EH (cell line): Measurements from ENCODE around the gene CDK3.
A peak's percentile ranks its signal among the peaks of the same experiment; 100 is the strongest.

Experiments used
- DNase-seq: peaks from one replicate; pipeline ENCODE4 v3.0.0-alpha.2; 2015; ENCODE audit warnings: low read depth

Gene CDK3

DNA sequence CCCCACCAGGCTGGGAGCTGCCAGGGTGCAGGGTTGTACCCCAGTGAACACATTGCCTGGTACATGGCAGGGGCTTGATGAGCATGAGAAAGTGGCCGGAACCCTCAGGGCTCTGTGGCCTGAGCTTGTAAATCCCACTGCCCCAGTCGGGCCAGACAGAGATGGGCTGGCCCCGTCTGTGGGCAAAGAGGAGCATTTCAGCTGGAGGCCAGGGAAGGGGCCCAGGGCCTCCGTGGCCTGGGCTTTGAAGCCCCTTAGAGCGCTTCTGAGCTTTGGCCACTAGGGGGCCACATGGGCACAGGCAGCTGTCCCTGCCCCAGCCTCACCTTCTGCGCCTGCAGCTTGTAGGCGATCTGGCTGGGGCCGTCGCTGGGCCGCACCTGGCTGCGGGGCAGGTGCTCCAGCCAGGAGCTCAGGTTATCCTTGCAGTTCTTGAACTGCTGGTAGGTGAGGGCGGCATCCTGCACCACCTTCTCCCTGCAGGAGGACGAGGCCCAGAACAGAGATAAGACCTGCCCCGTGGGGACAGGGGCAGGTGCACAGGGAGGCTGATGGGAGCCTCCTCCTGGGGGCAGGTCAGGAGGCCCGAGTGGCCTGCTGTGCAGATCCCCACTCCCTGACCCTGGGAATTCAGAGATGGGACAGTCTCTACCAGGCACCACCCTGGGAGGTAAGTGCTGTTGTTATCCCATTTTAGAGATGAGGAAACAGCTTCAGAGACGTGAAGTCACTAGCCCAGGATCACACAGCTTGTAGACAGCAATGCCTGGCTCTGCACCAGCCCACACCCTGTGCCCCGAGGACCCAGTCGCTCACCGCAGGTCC lies 13.7 kb downstream of the CDK3 start:
- DNase-seq = peak; percentile 69

DNA sequence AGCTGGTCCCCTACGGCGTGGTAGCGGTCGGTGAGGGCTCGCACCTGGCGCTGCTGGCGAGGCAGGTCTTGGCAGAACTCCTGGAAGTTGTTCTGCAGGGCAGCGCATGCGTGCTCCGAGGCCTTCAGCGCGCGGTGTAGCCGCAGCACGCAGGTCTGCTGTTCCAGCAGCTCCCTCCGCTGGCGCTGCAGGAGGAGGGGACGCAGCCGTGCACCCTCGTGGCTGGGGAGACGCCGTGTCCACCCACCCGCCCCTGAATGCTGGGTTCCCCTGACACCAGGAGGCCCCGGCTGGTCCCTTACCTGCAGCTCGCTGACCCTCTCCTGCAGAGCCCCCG lies 14.2 kb downstream of the CDK3 start:
- DNase-seq = no peak

GRCh38 chr17:76017481-76018339 lies 17.1 kb downstream of the CDK3 start:
- no peak for DNase-seq

DNA sequence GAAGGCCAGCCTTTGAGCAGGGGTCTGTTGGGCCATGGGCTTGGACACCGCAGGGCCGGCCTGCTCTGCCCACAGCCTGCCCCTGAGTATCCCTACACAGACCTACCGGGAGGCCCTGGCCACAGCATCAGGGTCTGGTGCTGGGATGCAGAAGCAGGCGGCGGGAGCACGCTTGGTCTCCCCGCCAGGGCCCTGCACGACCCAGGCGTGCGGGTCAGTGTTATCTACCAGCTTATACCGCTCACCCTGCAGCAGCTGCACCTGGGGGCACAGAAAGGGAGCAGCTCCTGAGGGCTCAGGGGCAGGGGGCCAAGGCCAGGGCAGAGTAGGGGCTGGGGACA lies 17.7 kb downstream of the CDK3 start:
- no peak for DNase-seq

GRCh38 chr17:76018801-76019200 lies 18.1 kb downstream of the CDK3 start:
- no peak for DNase-seq

DNA sequence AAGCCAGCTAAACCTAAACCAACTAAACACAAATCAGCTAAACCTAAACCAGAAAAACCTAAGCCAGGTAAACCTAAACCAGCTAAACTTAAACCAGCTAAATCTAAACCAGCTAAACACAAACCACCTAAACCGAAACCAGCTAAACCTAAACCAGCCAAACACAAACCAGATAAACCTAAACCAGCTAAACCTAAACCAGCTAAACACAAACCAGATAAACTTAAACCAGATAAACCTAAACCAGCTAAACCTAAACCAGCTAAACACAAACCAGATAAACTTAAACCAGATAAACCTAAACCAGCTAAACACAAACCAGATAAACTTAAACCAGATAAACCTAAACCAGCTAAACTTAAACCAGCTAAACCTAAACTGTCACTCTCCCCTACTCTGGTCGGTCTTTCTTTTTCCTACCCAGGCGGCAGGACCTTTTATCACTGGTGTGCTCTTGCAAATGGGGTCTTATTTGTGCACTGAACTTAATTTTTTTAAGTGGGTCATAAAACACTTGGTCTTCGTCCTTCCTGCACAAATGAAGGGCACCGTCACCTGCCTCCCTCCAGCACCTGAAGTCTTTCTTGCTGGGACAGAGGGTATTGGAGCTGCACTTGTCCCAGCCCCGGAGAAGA lies 19.3 kb downstream of the CDK3 start:
- no peak for DNase-seq

- DNase-seq = no peak
These were observed 21.6 kb downstream of the CDK3 start for GRCh38 chr17:76022285-76022684.

GRCh38 chr17:76022973-76023899 lies 22.6 kb downstream of the CDK3 start:
- DNase-seq = no peak

DNA sequence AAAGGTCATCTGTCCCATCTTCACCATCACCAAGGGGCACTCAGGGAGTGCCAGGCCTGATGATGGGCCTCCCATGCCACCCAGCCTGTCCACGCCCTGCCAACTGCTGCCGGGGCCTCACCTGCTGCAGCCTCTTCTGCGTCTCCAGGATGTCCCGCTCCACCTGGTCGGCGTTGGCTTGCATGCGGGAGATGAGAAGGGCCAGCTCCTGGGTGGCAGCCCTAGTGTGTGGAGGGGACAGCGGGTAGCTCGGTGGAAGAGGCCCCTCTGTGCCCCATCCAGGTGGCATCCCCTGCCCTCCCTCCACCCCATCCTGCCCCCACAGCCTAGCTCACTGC lies 23.2 kb downstream of the CDK3 start:
- DNase-seq = no peak

DNA sequence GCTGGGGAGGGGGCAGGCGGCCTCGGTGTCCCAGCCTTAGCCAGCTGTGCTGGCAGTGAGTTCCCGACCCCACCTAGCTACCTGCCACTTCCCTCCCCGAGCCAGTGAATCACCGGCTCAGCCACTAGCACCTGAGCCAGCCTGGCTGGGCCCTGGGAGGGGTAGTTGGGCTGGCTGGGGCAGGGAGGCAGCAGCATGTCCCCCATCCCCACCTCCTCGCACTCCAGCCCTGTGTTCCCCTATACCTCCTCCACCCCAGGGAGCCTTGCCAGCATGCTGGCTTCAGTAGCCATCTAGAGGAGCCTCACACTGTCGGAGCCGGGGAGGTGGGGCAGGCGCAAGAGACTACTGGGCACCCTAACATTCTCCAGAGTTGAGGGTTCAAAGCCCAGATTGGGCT lies 23.7 kb downstream of the CDK3 start:
- DNase-seq = no peak

DNA sequence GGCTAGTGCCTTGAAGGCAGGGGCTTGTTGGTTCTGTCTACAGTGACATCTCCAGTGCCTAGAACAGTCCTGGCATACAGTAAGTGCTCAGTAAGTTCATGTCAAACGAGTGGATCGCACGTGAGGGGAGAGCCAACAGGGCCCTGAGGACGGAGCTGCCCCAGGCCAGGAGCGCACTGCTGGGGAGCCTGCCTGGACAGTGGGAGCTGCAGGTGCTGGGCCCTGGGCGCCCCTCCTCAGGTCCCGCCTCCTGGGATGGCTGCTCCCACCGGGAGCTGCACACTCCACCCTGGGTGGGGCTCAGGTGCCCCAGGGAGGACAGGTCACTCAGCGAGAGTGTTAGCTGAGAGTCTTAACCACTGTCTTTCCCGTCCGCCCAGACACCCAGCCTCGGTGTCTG lies 24.6 kb downstream of the CDK3 start:
- DNase-seq = no peak

GRCh38 chr17:76026714-76027158 lies 26.1 kb downstream of the CDK3 start:
- DNase-seq = no peak

DNA sequence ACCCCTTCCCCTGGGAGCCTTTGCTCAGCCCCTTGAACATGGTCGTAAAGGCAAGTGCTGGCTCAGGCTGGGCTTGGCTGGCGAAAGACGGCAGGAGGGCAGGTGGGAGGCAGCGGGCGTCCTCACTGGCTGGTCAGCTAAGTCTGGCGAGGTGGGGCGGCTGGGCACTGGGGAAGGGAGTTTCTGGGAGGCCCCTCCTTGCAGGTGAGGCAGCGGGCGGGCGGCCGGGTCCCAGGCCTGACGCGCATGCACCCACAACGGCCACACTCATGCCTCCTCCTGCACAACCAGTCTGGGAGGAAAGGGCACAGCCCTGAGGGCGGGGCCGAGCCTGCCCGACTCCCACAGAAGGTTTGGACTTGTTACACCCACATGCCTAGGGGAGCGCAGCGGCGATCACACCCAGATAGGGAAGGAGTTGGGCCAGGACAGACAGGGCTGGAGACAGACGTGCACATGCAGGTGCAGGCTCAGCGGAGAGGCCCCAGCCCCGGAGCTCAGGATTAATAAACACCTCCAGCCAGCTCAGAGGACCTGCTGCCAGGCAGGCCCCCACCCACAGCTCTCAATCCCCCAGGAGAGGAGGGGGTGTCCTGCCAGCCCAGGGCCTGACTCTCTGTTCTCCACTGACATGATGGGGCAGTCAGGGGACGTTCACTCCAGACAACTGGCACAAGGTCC lies 26.6 kb downstream of the CDK3 start, which contains the start of gene EVPL:
Gene EVPL (minus strand): TSS at position 148 of the 681 bp plus-strand sequence. CDS start 108 bp downstream, at position 40.
- DNase-seq = no peak

GRCh38 chr17:76032073-76032779 lies 31.6 kb downstream of the CDK3 start:
- DNase-seq = no peak

DNA sequence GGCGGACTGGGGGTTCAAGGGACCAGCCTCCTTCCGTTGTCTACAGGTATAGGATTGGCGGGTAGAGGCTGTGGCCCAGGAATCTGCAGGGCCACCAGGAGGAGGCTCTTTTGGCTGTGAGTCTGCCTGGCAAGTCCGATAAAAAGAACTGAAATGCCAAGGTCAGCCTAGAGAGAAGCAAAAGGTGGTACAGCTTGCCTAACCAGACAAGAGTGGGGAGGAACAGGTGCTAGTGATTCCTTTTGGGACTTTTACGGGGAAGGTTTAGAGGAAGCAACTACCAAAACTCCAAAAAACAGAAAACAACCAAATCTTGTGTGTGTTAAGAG lies 32.1 kb downstream of the CDK3 start:
- DNase-seq = no peak

- no peak for DNase-seq
These were observed 32.5 kb downstream of the CDK3 start for GRCh38 chr17:76033139-76033538.

- DNase-seq = no peak
These were observed 34.0 kb downstream of the CDK3 start for GRCh38 chr17:76034428-76035350.

DNA sequence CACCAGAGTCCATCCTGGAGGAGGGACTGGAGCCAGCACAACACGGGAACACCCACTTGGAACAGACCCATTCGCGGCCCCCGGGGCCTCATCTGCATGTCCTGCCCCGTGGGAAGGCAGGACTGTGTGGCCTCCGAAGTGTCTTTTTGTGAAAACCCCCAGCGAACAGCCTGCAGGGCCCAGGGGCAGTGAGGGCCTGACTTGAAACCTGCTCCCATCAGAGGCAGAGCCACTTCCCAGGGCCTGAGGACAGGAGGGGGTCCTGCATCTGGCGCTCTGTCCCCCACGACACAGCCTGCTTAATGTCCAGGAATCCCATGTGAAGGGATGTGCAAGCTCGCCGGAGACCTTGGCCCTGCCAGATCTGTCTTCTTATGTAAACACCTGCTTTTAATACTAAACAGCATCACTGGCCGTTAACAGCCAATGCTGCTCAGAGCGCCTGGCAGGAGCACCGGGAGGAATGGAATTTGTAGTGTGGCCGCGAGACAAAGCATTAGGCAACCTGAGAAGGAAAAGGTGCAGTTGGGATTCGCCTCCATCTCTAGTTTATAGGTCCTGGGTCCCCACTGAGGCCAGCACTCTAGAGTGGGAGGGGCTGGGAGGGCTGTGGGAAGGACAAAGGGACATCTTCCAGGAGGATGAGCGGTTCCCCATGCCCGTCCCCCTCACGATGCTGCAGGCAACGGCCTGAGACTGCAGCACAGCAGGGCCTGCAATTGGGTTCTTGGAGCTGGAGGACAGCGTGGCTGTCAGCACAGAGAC lies 36.0 kb downstream of the CDK3 start:
- no peak for DNase-seq

DNA sequence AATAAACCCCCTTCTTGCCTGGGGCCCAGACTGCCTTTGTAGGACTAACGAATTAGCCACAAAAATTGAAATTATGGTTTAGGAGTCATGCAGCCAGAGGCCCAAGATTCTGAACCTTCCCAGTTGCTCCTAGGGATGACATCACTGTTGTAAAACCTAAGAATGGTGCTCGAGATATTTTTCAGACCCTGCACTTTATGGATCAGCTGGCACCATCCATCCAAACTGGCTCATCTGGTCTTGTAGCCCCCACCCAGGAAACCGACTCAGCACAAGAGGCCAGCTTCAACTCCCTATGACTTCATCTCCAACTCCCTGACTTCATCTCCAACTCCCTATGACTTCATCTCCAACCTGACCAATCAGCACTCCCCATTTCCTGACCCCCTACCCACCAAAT lies 37.4 kb downstream of the CDK3 start:
- DNase-seq = peak; percentile 50
